GM20431 (cell line): ENCODE measurements around the gene MTERF4.

Experiments
- in situ Hi-C: fragments of 300-500 bp; cut with MseI, MboI; formaldehyde crosslinking; loops from one replicate; pipeline ENCODE4 v1.15.0; 2020; ENCODE audit warnings: low sequenced_read_pairs; ENCODE audit not compliant: unreplicated experiment

The MTERF4 gene

DNA sequence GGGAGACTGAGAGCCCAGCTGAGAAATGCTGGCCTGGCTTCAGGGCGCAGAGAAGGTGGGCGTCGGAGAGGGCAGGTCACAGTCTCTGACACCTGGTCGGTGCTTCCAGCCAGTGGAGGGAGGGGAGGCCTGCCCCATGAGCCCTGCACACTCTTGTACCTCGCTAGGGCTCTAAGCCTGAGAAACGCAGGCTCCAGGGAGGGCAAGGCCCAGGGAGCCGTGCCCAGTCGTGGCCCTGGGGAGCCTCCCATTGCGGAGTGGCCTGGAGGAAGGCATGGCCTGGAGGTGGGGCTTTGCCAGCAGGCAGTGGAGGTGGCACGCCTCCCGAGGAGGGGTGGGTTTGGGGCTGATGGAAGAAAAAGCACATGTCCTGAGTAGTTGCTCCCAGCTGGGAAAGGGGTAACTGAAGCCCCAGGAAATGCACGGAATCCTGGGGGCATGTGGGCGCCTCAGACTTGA, 39.0 kb downstream of the MTERF4 start:
- in situ Hi-C loops, result no loop called here

DNA sequence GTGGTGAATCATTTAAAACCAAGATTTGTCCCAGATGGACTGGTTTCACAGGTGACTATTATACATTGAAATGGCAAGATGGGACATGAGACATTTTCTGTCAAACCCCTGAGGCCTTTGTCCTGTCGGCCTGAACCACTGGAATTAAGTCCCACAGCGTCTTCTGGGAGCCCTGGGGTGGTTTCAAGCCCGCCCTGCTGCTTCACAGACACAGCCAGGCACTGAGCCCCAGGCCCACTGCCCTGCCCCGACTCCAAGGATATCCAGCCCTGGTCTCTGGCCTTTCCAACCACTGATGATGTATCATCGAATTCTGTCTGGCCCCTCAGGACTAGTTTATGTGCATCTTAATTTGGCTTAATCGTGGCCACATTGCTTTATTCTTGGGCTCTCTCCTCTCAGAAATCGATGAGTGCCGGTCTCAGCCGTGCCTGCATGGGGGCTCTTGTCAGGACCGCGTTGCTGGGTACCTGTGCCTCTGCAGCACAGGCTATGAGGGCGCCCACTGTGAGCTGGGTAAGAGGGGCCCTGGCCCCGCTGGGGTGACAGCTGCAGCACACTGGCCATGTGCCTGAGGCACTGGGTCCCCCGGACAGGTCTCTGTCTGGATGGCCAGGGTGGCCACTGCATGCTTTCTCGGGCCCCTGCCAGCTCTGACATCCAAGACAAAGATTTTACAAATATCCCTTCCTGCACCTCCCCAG, 39.5 kb downstream of the MTERF4 start:
- in situ Hi-C loops, result no loop called here

GRCh38 chr2:241061275-241061674, 40.8 kb downstream of the MTERF4 start:
- in situ Hi-C loops, result no loop called here

DNA sequence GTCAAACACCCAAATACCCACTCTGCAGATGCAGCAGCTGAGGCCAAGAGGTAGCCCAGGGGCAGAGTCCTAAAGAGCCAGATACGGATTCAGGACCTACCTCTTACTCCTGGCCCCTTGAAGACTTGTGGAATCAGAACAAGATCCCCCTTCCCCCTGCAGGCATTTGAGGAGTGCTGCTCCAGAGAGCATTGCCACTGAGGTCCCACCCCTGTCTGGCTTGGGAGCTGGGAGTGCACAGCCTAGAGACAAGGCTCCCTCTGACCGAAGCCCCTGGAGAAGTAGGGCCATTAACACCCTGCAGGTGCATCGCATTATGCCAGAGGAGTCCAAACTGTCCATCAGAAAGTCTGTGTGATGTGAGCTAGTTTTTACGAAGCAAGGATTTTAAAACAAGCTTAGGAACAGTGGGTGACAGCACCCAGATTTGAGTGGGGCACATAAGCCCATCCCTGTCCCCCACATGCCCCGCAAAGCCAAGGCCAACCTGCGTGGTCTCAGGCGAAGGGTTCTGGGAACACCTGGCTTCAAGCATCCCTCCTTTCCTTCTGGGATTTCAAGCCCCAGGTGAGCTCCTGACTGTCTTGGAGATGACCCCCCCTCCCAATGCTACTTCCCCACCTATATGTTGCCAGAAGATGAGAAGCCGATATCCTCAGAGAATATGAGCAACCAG, 48.4 kb downstream of the MTERF4 start:
- in situ Hi-C loops, result no loop called here

GRCh38 chr2:241052677-241053360, 49.3 kb downstream of the MTERF4 start:
- in situ Hi-C loops, result no loop called here

- in situ Hi-C loops, result no loop called here
Measured at GRCh38 chr2:241051578-241052487, 50.3 kb downstream of the MTERF4 start.

- in situ Hi-C loops, result no loop called here
Measured at GRCh38 chr2:241050624-241051577, 51.2 kb downstream of the MTERF4 start.

DNA sequence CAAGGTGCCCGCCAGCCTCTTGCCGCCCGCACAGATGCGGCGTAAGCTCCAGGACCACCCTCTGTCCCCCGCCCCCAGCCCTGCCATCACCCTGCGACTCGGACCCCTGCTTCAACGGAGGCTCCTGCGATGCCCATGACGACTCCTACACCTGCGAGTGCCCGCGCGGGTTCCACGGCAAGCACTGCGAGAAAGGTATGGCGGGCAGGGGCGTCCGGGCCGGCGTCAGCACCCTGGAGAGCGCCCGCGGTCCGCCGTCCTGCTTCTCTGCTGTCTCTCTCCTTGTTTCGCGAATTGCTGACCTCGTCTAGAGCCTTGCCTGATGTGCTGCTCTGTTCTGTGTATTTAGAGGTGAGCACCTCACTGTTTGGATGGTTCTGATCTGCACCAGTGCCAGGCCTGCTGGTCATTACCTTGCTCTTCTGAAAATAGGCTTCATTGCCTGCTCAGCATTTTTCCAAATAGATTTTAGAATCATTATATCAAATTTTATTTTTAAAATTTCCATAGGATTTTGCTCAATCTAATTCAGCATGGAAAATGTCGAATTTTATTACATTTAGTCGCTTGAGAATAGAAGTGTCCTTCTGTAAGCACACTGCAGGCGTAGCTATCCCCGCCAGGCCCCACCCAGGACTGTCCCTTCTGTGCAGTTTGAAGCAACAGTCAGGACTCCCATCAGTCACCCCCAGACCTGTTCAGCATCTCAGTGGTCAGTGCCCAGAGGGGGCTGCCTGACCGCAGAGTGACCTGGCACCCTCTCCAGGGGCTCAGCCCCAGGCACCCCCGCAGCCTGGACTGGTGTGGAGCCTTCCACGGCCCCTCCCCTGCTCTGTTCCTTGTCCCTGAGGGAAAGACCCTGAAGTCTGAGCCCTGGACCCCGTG, 52.1 kb downstream of the MTERF4 start:
- in situ Hi-C loops, result no loop called here

- in situ Hi-C loops, result no loop called here
Measured at GRCh38 chr2:241048949-241049343, 53.1 kb downstream of the MTERF4 start.

DNA sequence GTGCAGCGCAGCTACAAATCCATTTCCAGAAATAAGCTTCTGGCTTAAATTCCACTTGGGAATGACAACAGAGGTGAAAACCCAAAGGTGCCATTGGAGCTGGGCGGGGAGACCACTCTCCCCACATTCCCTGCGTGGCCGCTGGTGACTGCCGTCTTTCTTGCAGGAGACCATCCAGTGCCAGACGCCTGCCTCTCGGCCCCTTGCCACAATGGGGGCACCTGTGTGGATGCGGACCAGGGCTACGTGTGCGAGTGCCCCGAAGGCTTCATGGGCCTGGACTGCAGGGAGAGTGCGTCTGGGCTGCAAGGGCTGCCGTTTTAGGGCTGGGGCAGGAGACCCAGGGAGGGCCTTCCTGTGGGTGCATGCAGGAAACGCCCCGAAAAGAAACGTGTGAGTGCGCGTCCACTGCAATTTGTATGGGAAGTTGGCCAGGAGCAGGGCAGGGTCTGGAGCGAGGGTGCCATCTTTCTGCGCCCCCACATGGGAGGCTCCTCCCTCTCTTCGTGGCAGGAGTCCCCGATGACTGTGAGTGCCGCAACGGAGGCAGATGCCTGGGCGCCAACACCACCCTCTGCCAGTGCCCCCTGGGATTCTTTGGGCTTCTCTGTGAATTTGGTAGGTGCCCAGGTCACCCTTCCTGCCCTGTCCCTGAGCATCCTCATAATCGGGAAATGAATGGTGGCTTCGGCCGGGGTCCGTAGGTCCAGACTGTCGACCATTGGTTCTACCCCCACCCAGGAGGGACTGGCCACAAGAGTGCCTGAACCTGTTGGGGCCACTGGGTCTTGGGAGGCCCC, 53.7 kb downstream of the MTERF4 start:
- in situ Hi-C loops, result no loop called here

DNA sequence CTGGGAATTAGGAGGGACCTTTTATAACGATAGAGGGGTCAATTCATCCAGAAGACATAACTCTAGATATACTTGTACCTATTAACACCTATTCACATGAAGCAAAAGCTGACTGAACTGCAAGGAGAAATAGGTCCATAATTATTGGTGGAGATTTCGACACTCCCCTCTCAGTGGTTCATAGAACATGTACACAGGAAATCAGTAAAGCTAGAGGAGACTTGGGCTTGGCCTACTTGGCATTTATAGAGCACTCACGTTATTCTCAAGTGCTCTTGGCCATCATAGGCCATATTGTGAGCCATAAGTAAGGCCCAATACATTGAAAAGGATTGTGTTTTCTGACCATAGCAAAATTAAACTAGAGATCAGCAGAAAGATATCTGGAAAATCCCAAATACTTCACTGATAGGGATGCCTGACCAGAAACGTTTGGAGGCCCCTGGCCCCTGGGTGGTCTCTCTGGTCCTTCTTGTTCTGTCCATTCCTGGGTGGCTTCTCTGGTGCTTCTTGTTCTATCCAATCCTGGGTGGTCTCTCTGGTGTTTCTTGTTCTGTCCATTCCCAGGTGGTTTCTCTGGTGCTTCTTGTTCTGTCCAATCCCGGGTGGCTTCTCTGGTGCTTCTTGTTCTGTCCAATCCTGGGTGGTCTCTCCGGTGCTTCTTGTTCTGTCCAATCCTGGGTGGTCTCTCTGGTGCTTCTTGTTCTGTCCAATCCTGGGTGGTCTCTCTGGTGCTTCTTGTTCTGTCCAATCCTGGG, 54.7 kb downstream of the MTERF4 start:
- in situ Hi-C loops, result no loop called here
